OCI-LY1 (cell line): ENCODE results near the gene ARHGAP8.

Experiments
- CTCF ChIP-seq: fragments of 200-600 bp; sonication (generic), shearing (Covaris generic); IDR thresholded peaks from 2 replicates; pipeline ENCODE4 v1.5.1; 2017; ENCODE audit warnings: mild to moderate bottlenecking, antibody characterized with exemption, low read length, moderate library complexity, mixed read lengths
- EZH2 ChIP-seq: fragments of 200-600 bp; sonication (generic), shearing (Covaris generic); IDR thresholded peaks from 2 replicates; pipeline ENCODE4 v1.8.0; 2017; ENCODE audit warnings: borderline replicate concordance, mixed run types, mild to moderate bottlenecking, antibody characterized with exemption, low read length, moderate library complexity, mixed read lengths

GRCh38 chr22:44840611-44841322 is 88.4 kb downstream of the ARHGAP8 start:
- TF ChIP-seq CTCF (no peak), EZH2 (no peak)
